ENCODE data around the gene PSMD8.

PSMD8 gene

DNA sequence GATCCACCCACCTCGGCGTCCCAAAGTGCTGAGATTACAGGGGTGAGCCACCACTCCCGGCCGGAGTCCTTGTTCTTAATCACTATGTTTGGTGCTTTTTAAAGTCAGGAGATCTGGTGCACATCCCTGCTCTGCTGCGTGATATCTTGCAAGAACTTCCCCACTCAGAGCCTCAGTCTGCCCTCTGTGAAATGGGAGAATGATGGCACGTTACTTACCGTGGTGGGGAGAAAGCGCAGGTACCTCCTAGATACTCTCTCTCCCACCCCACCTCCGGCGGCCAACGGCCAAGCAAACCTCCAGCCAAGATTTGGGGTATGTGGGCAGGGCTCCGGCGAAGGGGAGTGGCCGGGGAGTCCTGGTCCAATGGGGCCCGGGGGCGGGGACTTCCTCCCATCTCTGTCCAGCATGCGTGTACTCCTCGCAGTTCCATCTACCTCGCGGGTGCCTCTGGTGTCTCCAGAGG lies 58.9 kb downstream of the PSMD8 start, which contains the start of gene RYR1:
Gene RYR1, plus strand, starts transcription at position 424 of the 466 bp plus-strand sequence. CDS start 139 bp downstream, outside the sequence.
- peak; percentile 73 for FAIRE-seq
- peak; percentile 65 for DNase-seq (ENCODE audit: insufficient read length, low spot score)

Data from GM19239 (cell line).